ENCODE measurements around the gene CEP72. TPM values are rescaled to one million over a fixed set of nuclear protein-coding genes. Genes with fewer than 3 reads are reported as not detected.

The CEP72 gene
- total RNA-seq, 4 donors from 2014 or later = 3.3 to 6.6 (median 5.0) TPM

DNA sequence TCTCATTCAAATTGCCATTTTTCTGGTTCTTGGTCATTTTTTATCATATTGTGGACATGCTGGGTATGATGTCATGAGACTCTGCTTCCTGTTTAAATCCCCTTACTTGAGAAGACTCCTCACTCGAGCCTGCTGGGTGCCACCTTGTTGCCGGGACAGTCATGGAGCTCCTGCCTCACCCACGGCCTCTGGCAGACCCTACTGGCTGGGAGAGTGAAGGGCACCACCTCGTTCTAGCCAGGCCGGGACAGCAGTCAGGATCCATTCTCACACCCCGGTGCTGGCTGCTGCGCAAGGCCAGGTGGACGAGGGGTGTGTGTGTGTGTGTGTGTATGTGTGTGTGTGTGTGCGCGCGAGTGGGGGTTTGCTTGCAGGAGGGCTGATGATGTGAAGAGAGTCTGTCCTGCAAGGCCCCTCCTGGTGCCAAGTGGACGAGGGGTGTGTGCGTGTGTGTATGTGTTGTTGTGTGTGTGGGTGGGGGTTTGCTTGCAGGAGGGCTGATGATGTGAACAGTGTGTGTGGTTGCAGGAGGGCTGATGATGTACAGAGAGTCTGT, 4.4 kb downstream of the CEP72 start:
- no peak overlapping the region for H3K27ac ChIP-seq
- H3K27me3 ChIP-seq = no peaks in the 10 kb centered on the region
- no peak for TF ChIP-seq POLR2A (IDR thresholded peaks at IDR 0.05)
- TF ChIP-seq, protein P1, sequence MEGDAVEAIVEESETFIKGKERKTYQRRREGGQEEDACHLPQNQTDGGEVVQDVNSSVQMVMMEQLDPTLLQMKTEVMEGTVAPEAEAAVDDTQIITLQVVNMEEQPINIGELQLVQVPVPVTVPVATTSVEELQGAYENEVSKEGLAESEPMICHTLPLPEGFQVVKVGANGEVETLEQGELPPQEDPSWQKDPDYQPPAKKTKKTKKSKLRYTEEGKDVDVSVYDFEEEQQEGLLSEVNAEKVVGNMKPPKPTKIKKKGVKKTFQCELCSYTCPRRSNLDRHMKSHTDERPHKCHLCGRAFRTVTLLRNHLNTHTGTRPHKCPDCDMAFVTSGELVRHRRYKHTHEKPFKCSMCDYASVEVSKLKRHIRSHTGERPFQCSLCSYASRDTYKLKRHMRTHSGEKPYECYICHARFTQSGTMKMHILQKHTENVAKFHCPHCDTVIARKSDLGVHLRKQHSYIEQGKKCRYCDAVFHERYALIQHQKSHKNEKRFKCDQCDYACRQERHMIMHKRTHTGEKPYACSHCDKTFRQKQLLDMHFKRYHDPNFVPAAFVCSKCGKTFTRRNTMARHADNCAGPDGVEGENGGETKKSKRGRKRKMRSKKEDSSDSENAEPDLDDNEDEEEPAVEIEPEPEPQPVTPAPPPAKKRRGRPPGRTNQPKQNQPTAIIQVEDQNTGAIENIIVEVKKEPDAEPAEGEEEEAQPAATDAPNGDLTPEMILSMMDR (IDR thresholded peaks at IDR 0.05) = peak in 1 of 5 experiments; percentile 18
- no peak overlapping the region for H3K4me3 ChIP-seq
- 52 to 73% methylated on average over 13 of the region's 13 CpGs for WGBS, 2 donors
- peaks cover 0 to 16% (median 2%) of the 10 kb centered on the region in 4 donors for H3K4me1 ChIP-seq
- DNase-seq (ENCODE audit: low spot score in 2 of 2) = no peak
- H3K36me3 ChIP-seq = peaks cover 0 to 35% (median 0%) of the 10 kb centered on the region in 3 donors
- no peaks in the 10 kb centered on the region for H3K9me3 ChIP-seq

- H3K4me3 ChIP-seq = no peak overlapping the region
- H3K9me3 ChIP-seq = no peaks in the 10 kb centered on the region
- peaks cover 0 to 10% (median 0%) of the 10 kb centered on the region in 4 donors for H3K4me1 ChIP-seq
- WGBS, 2 donors = 90 to 93% methylated on average over 12 of the region's 12 CpGs
- H3K36me3 ChIP-seq = peaks cover 0 to 46% (median 0%) of the 10 kb centered on the region in 3 donors
- no peak overlapping the region for H3K27ac ChIP-seq
- TF ChIP-seq EP300 (IDR thresholded peaks at IDR 0.05) (no peak), POLR2A (IDR thresholded peaks at IDR 0.05) (no peak)
- TF ChIP-seq, protein P1 (IDR thresholded peaks at IDR 0.05) = no peak
- DNase-seq (ENCODE audit: low spot score in 2 of 2) = no peak
- no peaks in the 10 kb centered on the region for H3K27me3 ChIP-seq
These were observed 5.8 kb downstream of the CEP72 start for GRCh38 chr5:617896-618295.

DNA sequence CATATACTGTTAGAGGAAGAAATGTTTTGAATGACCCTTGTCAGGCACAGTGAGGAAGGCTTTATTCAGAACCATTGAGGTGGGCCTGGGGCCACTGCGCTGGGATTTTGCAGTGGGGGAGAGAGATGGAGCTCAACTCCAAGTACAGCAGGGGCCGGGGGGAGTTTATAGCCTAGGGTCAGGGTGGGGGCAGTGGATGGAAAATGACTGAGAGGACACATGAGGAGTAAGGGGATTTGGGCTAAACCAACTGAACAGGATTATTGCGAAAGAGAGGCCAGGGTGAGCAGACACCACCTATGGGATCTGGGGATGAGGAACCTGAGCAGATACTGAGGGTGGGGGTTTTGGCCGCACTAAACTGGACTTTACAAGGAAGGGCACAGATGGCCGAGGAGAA, 6.3 kb downstream of the CEP72 start:
- WGBS, 2 donors = 88% methylated on average over 5 of the region's 5 CpGs
- no peak for DNase-seq (ENCODE audit: low spot score in 2 of 2)
- no peaks in the 10 kb centered on the region for H3K9me3 ChIP-seq
- peaks cover 0 to 4% (median 0%) of the 10 kb centered on the region in 4 donors for H3K4me1 ChIP-seq
- H3K36me3 ChIP-seq = peaks cover 0 to 52% (median 0%) of the 10 kb centered on the region in 3 donors
- H3K27ac ChIP-seq = no peak overlapping the region
- TF ChIP-seq EP300 (IDR thresholded peaks at IDR 0.05) (no peak), POLR2A (IDR thresholded peaks at IDR 0.05) (no peak)
- TF ChIP-seq, protein P1 (IDR thresholded peaks at IDR 0.05) = no peak
- H3K27me3 ChIP-seq = no peaks in the 10 kb centered on the region
- no peak overlapping the region for H3K4me3 ChIP-seq

- WGBS, 2 donors = 92 to 93% methylated on average over 12 to 13 of the region's 16 CpGs
- DNase-seq (ENCODE audit: low spot score in 2 of 2) = no peak
- TF ChIP-seq, protein P1 (IDR thresholded peaks at IDR 0.05) = no peak
- no peak for TF ChIP-seq POLR2A (IDR thresholded peaks at IDR 0.05)
- TF ChIP-seq EP300 (IDR thresholded peaks at IDR 0.05) = no peak
- no peak overlapping the region for H3K4me3 ChIP-seq
- H3K27me3 ChIP-seq = no peaks in the 10 kb centered on the region
- no peaks in the 10 kb centered on the region for H3K9me3 ChIP-seq
- H3K27ac ChIP-seq = no peak overlapping the region
- H3K36me3 ChIP-seq = peaks cover 0 to 62% (median 0%) of the 10 kb centered on the region in 3 donors
- no peaks in the 10 kb centered on the region for H3K4me1 ChIP-seq
These were observed 7.3 kb downstream of the CEP72 start for GRCh38 chr5:619444-619843.

DNA sequence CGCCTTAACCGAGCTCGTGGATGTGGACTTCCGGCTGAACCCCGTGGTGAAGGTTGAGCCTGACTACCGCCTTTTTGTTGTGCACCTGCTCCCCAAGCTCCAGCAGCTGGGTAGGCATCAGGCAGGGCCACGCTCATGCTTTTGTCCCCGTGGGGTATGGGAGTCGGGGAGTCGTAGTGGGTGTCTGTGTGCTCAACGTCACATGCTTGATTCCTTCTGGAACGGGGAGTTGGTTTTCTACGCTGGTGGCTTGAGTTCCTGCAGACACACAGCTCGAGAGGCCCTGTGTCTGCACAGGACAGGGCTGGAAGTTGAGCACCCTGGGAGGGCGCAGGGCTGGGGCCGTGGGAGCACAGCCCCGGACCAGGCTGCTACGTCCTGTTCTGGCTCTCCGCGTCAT, 8.0 kb downstream of the CEP72 start:
- H3K4me1 ChIP-seq = no peaks in the 10 kb centered on the region
- WGBS, 2 donors = 96% methylated on average over 19 to 20 of the region's 20 CpGs
- H3K36me3 ChIP-seq = peaks cover 0 to 69% (median 0%) of the 10 kb centered on the region in 3 donors
- no peaks in the 10 kb centered on the region for H3K27me3 ChIP-seq
- H3K4me3 ChIP-seq = no peak overlapping the region
- H3K9me3 ChIP-seq = no peaks in the 10 kb centered on the region
- no peak for DNase-seq (ENCODE audit: low spot score in 2 of 2)
- TF ChIP-seq POLR2A (IDR thresholded peaks at IDR 0.05) (no peak), EP300 (IDR thresholded peaks at IDR 0.05) (no peak)
- no peak overlapping the region for H3K27ac ChIP-seq
